B cell (primary cell): ENCODE measurements around the gene NEUROG1. TPM values are rescaled to one million over a fixed set of nuclear protein-coding genes. Genes with fewer than 3 reads are reported as not detected.

Experiments
- ATAC-seq: fragments of 200-7000 bp; cut with Tn5 transposase; one replicate; pipeline ENCODE4 v1.10.0; 2021; ENCODE audit warnings: low read depth, mild to moderate bottlenecking, moderate number of reproducible peaks, moderate library complexity
- CTCF ChIA-PET: fragments of 350-600 bp; sonication (Branson Sonifier 250); formaldehyde crosslinking; loops from one replicate; lab custom pipeline; 2021; ENCODE audit warnings: antibody characterized with exemption, inconsistent platforms; lab: Charles Lee
- POLR2A ChIA-PET: fragments of 350-600 bp; sonication (Branson Sonifier 250); formaldehyde crosslinking; loops from one replicate; lab custom pipeline; 2021; ENCODE audit warnings: antibody characterized with exemption; lab: Charles Lee
- DNase-seq: peaks from one replicate; pipeline ENCODE4 v3.0.0; 2013
- H2AFZ ChIP-seq: 2 replicates; pipeline ENCODE4 v1.6.1; 2012; ENCODE audit warnings: mild to moderate bottlenecking, low read depth, low read length; ENCODE audit not compliant: insufficient read depth, poor library complexity, severe bottlenecking
- H3K27ac ChIP-seq, 2 donors: 1 replicate in 1 of 2; 2 replicates in 1 of 2; pipeline ENCODE4 v1.5.1; 2012 to 2013; ENCODE audit warnings: low read length in 2 of 2, mild to moderate bottlenecking in 2 of 2, moderate library complexity in 1 of 2
- H3K27me3 ChIP-seq, 4 experiments: fragments of 200-600 bp in 1 of 4; sonication (generic) in 1 of 4; replicated peaks in 1 of 4; 1 replicate in 2 of 4; 2 replicates in 2 of 4; pipeline versions ENCODE4 v1.6.1 to v1.7.0; 2013 to 2016; ENCODE audit warnings: low read length in 3 of 4, mild to moderate bottlenecking in 2 of 4, mixed read lengths in 1 of 4, moderate library complexity in 1 of 4; ENCODE audit not compliant: insufficient read depth in 4 of 4, control insufficient read depth in 3 of 4; ENCODE audit errors: control extremely low read depth in 1 of 4
- H3K36me3 ChIP-seq, 2 experiments: replicated peaks in 1 of 2; 1 replicate in 1 of 2; 2 replicates in 1 of 2; pipeline versions ENCODE4 v1.6.1 to v1.7.1; 2013; ENCODE audit warnings: low read length in 1 of 2; ENCODE audit not compliant: insufficient read depth in 2 of 2, control insufficient read depth in 1 of 2; ENCODE audit errors: control extremely low read depth in 1 of 2, extremely low read depth in 1 of 2
- H3K4me1 ChIP-seq, 2 donors: fragments of 200-600 bp in 1 of 2; sonication (generic) in 1 of 2; 1 replicate in 1 of 2; 2 replicates in 1 of 2; pipeline versions ENCODE4 v1.5.1 to v1.6.1; 2013 to 2017; ENCODE audit warnings: low read length in 2 of 2; ENCODE audit not compliant: control insufficient read depth in 2 of 2, insufficient read depth in 2 of 2
- H3K4me2 ChIP-seq: replicated peaks from 2 replicates; pipeline ENCODE3; 2012; ENCODE audit warnings: mild to moderate bottlenecking, low read depth, low read length; ENCODE audit not compliant: poor library complexity, severe bottlenecking
- H3K4me3 ChIP-seq, 5 experiments: fragments of 200-600 bp in 1 of 5; sonication (generic) in 1 of 5; 1 replicate in 3 of 5; 2 replicates in 2 of 5; pipeline versions ENCODE4 v1.5.1 to v1.7.0; 2011 to 2016; ENCODE audit warnings: low read length in 4 of 5, mild to moderate bottlenecking in 4 of 5, low read depth in 2 of 5, control low read depth in 1 of 5, moderate library complexity in 1 of 5; ENCODE audit not compliant: insufficient read depth in 1 of 5; ENCODE audit errors: control extremely low read depth in 1 of 5, extremely low read depth in 1 of 5
- H3K79me2 ChIP-seq: fragments of 200-600 bp; sonication (generic); one replicate; pipeline ENCODE4 v1.6.0; 2016; ENCODE audit warnings: low read length; ENCODE audit not compliant: control insufficient read depth, insufficient read depth
- H3K9ac ChIP-seq: fragments of 200-600 bp; sonication (generic); 2 replicates; pipeline ENCODE4 v1.6.1; 2017; ENCODE audit warnings: mild to moderate bottlenecking, low read length, moderate library complexity
- H3K9me3 ChIP-seq, 3 donors: one replicate each; pipeline versions ENCODE4 v1.6.1 to v1.7.1; 2013; ENCODE audit warnings: low read length in 2 of 3; ENCODE audit not compliant: control insufficient read depth in 2 of 3, insufficient read depth in 1 of 3; ENCODE audit errors: control extremely low read depth in 1 of 3
- H4K20me1 ChIP-seq: 2 replicates; pipeline ENCODE4 v1.6.0; 2012; ENCODE audit warnings: mild to moderate bottlenecking, low read length; ENCODE audit not compliant: insufficient read depth, control insufficient read depth, poor library complexity, severe bottlenecking
- H3K27ac Mint-ChIP-seq: one replicate; pipeline ENCODE4 v1.8.0; 2021; ENCODE audit warnings: mixed read lengths
- H3K27me3 Mint-ChIP-seq: one replicate; pipeline ENCODE4 v1.8.0; 2021; ENCODE audit warnings: mixed read lengths
- H3K4me1 Mint-ChIP-seq: one replicate; pipeline ENCODE4 v1.8.0; 2021; ENCODE audit warnings: mixed read lengths
- H3K4me3 Mint-ChIP-seq: one replicate; pipeline ENCODE4 v1.8.0; 2021; ENCODE audit warnings: mixed read lengths
- H3K9me3 Mint-ChIP-seq: one replicate; pipeline ENCODE4 v1.8.0; 2022; ENCODE audit warnings: mixed read lengths; ENCODE audit not compliant: insufficient read depth
- EZH2 ChIP-seq: IDR thresholded peaks from 2 replicates; pipeline ENCODE4 v1.6.1; 2012; ENCODE audit warnings: borderline replicate concordance, low read depth, mild to moderate bottlenecking, moderate library complexity, low read length; ENCODE audit not compliant: insufficient read depth, poor library complexity, severe bottlenecking
- WGBS: methylation state at CpG from one replicate; pipeline ENCODE4 v1.1.5; 2013; ENCODE audit warnings: missing lambda C conversion rate; ENCODE audit not compliant: insufficient coverage; 5-methylcytosine and 5-hydroxymethylcytosine counted together
- intact Hi-C: fragments of 100-400 bp; cut with micrococcal nuclease; formaldehyde crosslinking; loops from one replicate; pipeline ENCODE4 v1.10.0; 2022
- polyA plus RNA-seq: library from polyadenylated mRNA; depleted of rRNA; stranded (reverse); fragments of >200 nt; gene quantifications from 2 replicates; pipeline ENCODE4 v1.2.3, GENCODE V29; 2012
- total RNA-seq, 2 donors: library from RNA; stranded (reverse); fragments of 120-200 nt in 1 of 2; gene quantifications; 1 replicate in 1 of 2; 2 replicates in 1 of 2; pipeline versions ENCODE4 v1.2.3 to v1.2.4, GENCODE V29; 2013 to 2022
- TF ChIP-seq, protein P1 (sequence below): fragments of 200-600 bp; IDR thresholded peaks from one replicate; pipeline ENCODE4 v1.8.0; 2022; ENCODE audit warnings: antibody characterized with exemption, mild to moderate bottlenecking

Gene NEUROG1
- total and polyA plus RNA-seq, 2 donors (not counting 1 experiment from before 2014, with no cell fraction given), result not detected

DNA sequence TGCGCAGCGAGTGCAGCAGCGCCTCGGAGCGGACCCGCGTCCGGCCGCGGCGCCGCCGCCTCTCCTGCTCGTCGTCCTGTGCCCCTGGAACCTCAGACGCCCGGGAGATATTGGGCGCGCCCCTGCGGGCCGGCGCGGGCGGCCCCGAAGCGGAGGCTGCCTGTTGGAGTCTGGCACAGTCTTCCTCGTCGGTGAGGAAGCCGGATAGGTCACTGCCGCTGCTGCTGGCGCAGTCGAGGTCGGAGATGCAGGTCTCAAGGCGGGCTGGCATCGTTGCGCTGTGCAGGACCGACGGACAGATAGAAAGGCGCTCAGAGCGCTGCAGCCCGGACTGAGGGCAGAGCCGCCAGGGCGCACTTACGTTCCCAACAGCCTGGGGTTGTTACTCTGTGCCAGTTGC, 344 bp downstream of the NEUROG1 start:
- Mint-ChIP-seq H3K27ac (no peak overlapping the region), H3K27me3 (peaks cover 80% of the 10 kb centered on the region), H3K4me3 (no peak overlapping the region), H3K4me1 (peaks cover 7% of the 10 kb centered on the region), H3K9me3 (no peaks in the 10 kb centered on the region)
- ATAC-seq, result no peak
- ChIA-PET POLR2A (no interaction called here), CTCF (no interaction called here)
- Histone ChIP-seq H3K9ac (no peak overlapping the region), H3K27me3 (peaks cover 0 to 80% (median 24%) of the 10 kb centered on the region in 4 experiments), H4K20me1 (no peaks in the 10 kb centered on the region), H3K27ac (no peak overlapping the region), H2AFZ (no peak overlapping the region), H3K4me1 (peaks cover 0 to 7% of the 10 kb centered on the region in 2 donors), H3K79me2 (no peaks in the 10 kb centered on the region), H3K36me3 (no peaks in the 10 kb centered on the region), H3K4me3 (no peak overlapping the region), H3K4me2 (peak overlapping the region; percentile 22), H3K9me3 (peaks cover 0 to 14% (median 0%) of the 10 kb centered on the region in 3 donors)
- 8% methylated on average over 44 of the region's 44 CpGs for WGBS
- DNase-seq, result no peak
- no peak for TF ChIP-seq EZH2
- TF ChIP-seq, protein P1, sequence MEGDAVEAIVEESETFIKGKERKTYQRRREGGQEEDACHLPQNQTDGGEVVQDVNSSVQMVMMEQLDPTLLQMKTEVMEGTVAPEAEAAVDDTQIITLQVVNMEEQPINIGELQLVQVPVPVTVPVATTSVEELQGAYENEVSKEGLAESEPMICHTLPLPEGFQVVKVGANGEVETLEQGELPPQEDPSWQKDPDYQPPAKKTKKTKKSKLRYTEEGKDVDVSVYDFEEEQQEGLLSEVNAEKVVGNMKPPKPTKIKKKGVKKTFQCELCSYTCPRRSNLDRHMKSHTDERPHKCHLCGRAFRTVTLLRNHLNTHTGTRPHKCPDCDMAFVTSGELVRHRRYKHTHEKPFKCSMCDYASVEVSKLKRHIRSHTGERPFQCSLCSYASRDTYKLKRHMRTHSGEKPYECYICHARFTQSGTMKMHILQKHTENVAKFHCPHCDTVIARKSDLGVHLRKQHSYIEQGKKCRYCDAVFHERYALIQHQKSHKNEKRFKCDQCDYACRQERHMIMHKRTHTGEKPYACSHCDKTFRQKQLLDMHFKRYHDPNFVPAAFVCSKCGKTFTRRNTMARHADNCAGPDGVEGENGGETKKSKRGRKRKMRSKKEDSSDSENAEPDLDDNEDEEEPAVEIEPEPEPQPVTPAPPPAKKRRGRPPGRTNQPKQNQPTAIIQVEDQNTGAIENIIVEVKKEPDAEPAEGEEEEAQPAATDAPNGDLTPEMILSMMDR, result no peak
- intact Hi-C loops, result no loop called here

DNA sequence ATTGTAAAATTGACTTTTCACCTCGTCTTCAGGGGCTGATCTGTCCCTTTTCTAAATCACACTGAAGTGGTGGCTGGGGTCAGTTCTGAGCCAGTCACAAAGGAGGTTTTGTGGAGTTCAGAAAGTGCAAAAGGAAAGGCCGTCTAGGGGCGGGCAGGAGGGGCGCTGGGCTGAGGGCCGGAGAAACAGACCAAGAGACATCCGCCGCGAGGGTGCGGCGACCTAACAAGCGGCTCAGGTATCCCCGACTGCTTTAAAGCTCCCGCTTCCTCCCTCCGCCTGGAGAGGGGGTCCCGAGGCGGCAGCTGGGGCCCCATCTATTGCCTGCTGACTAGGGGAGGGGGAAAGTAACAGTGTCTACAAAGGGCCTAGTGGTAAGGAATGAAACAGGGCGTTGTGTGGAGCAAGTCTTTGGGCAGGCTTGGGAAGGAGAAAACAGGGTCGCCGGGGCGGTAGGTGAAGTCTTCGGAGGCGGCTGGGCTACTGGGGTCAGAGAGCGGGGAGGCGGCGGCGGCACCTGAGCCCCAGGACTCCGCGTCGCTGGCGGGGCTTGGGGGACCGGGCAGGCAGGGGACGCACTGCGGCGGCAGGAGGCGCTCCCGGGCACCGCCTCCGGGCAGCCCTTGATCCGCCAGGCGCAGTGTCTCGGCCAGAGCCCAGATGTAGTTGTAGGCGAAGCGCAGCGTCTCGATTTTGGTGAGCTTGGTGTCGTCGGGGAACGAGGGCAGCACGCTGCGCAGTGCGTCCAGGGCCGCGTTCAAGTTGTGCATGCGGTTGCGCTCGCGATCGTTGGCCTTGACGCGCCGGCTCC, 950 bp downstream of the NEUROG1 start:
- no peak for DNase-seq
- CTCF ChIA-PET, result no interaction called here

More for the DNA sequence above, 950 bp downstream of the NEUROG1 start:
- peaks cover 0 to 14% (median 0%) of the 10 kb centered on the region in 3 donors for H3K9me3 ChIP-seq
- H3K4me3 ChIP-seq, result no peak overlapping the region
- H3K4me3 Mint-ChIP-seq, result no peak overlapping the region
- TF ChIP-seq EZH2, result no peak
- TF ChIP-seq, protein P1, result no peak
- no peak overlapping the region for H3K27ac ChIP-seq
- no peaks in the 10 kb centered on the region for H3K36me3 ChIP-seq
- peaks cover 0 to 74% (median 21%) of the 10 kb centered on the region in 4 experiments for H3K27me3 ChIP-seq
- POLR2A ChIA-PET, result no interaction called here
- peaks cover 79% of the 10 kb centered on the region for H3K27me3 Mint-ChIP-seq
- peak overlapping the region; percentile 22 for H3K4me2 ChIP-seq
- peaks cover 7% of the 10 kb centered on the region for H3K4me1 Mint-ChIP-seq
- H3K79me2 ChIP-seq, result no peaks in the 10 kb centered on the region
- no peak overlapping the region for H2AFZ ChIP-seq
- intact Hi-C loops, result no loop called here
- 7% methylated on average over 60 of the region's 61 CpGs for WGBS
- no peak for ATAC-seq
- peaks cover 0 to 7% of the 10 kb centered on the region in 2 donors for H3K4me1 ChIP-seq
- H3K27ac Mint-ChIP-seq, result no peak overlapping the region
- H4K20me1 ChIP-seq, result no peaks in the 10 kb centered on the region
- no peak overlapping the region for H3K9ac ChIP-seq
- H3K9me3 Mint-ChIP-seq, result no peaks in the 10 kb centered on the region
